A549 (cell line): Measurements from ENCODE around the gene HEPHL1.

Source experiments
- BHLHE40 ChIP-seq: IDR thresholded peaks from 2 replicates; pipeline ENCODE4 v1.6.1; 2012; ENCODE audit warnings: low read depth, low read length, inconsistent platforms
- MAZ ChIP-seq: fragments of 150-350 bp; IDR thresholded peaks from 2 replicates; pipeline ENCODE4 v1.6.1; 2014; ENCODE audit warnings: antibody characterized with exemption, low read depth, low read length, borderline replicate concordance

GRCh38 chr11:94120946-94121345, 99.8 kb downstream of the HEPHL1 start:
- TF ChIP-seq MAZ (no peak), BHLHE40 (no peak)
